Left ventricle myocardium inferior (tissue), 1 donor: ENCODE data around the gene PKHD1. TPM values are rescaled to one million over a fixed set of nuclear protein-coding genes. Genes with fewer than 3 reads are reported as not detected.

ENCODE experiments used
- DNase-seq: peaks from one replicate; pipeline ENCODE4 v3.0.0-alpha.2; 2020
- H3K27ac ChIP-seq: fragments of 200-600 bp; replicated peaks from 2 replicates; pipeline ENCODE4 v1.8.0; 2021
- H3K27me3 ChIP-seq: fragments of 200-600 bp; 2 replicates; pipeline ENCODE4 v1.8.0; 2021; ENCODE audit warnings: low read depth
- H3K36me3 ChIP-seq: fragments of 200-600 bp; 2 replicates; pipeline ENCODE4 v1.8.0; 2021
- H3K4me1 ChIP-seq: fragments of 200-600 bp; 2 replicates; pipeline ENCODE4 v1.8.0; 2021
- H3K4me3 ChIP-seq: fragments of 200-600 bp; 2 replicates; pipeline ENCODE4 v1.8.0; 2021; ENCODE audit warnings: mild to moderate bottlenecking, moderate library complexity
- H3K9me3 ChIP-seq: fragments of 200-600 bp; replicated peaks from 2 replicates; pipeline ENCODE4 v1.8.0; 2021
- CTCF ChIP-seq: fragments of 200-600 bp; IDR thresholded peaks from 2 replicates; pipeline ENCODE4 v1.8.0; 2021; ENCODE audit warnings: antibody characterized with exemption, mild to moderate bottlenecking, borderline replicate concordance
- intact Hi-C: fragments of 100-400 bp; cut with micrococcal nuclease; formaldehyde crosslinking; loops from one replicate; pipeline ENCODE4 v1.11.0; 2022
- total RNA-seq: library from RNA; stranded (reverse); fragmentation: NEBNext Ultra II Directional; extraction: Animal tissue kit (Norgen Biotek cat#: 25700); gene quantifications from one replicate; pipeline ENCODE4 v1.2.1, GENCODE V29; 2021
- donor health status: DM: no; HTN: yes; CAD: no; lungs with severe emphysema.

The PKHD1 gene
- total RNA-seq, 1 donor from 2014 or later, result not detected

- no peaks in the 10 kb centered on the region for H3K9me3 ChIP-seq
- H3K4me3 ChIP-seq, result no peak overlapping the region
- no peak for TF ChIP-seq CTCF
- no peaks in the 10 kb centered on the region for H3K4me1 ChIP-seq
- no peaks in the 10 kb centered on the region for H3K27me3 ChIP-seq
- H3K27ac ChIP-seq, result no peak overlapping the region
- intact Hi-C loops, result no loop called here
- no peak for DNase-seq
- H3K36me3 ChIP-seq, result no peaks in the 10 kb centered on the region
Observed at GRCh38 chr6:51824940-51825339, 262.5 kb downstream of the PKHD1 start.

- no peaks in the 10 kb centered on the region for H3K4me1 ChIP-seq
- H3K36me3 ChIP-seq, result no peaks in the 10 kb centered on the region
- H3K9me3 ChIP-seq, result no peaks in the 10 kb centered on the region
- no peak for DNase-seq
- no peak overlapping the region for H3K4me3 ChIP-seq
- TF ChIP-seq CTCF, result no peak
- no peak overlapping the region for H3K27ac ChIP-seq
- intact Hi-C loops, result no loop called here
- H3K27me3 ChIP-seq, result no peaks in the 10 kb centered on the region
Observed at GRCh38 chr6:51820555-51820954, 266.9 kb downstream of the PKHD1 start.

GRCh38 chr6:51818520-51819022 lies 268.8 kb downstream of the PKHD1 start:
- Histone ChIP-seq H3K36me3 (no peaks in the 10 kb centered on the region), H3K4me1 (no peaks in the 10 kb centered on the region), H3K9me3 (no peaks in the 10 kb centered on the region), H3K27me3 (no peaks in the 10 kb centered on the region), H3K4me3 (no peak overlapping the region), H3K27ac (no peak overlapping the region)
- intact Hi-C loops, result no loop called here
- no peak for TF ChIP-seq CTCF
- DNase-seq, result no peak

GRCh38 chr6:51817832-51818231 lies 269.6 kb downstream of the PKHD1 start:
- no peak for DNase-seq
- intact Hi-C loops, result no loop called here
- Histone ChIP-seq H3K27ac (no peak overlapping the region), H3K4me3 (no peak overlapping the region), H3K27me3 (no peaks in the 10 kb centered on the region), H3K4me1 (no peaks in the 10 kb centered on the region), H3K36me3 (no peaks in the 10 kb centered on the region), H3K9me3 (no peaks in the 10 kb centered on the region)
- TF ChIP-seq CTCF, result no peak

- intact Hi-C loops, result no loop called here
- Histone ChIP-seq H3K27ac (no peak overlapping the region), H3K4me3 (no peak overlapping the region), H3K4me1 (no peaks in the 10 kb centered on the region), H3K9me3 (peaks cover 16% of the 10 kb centered on the region), H3K36me3 (no peaks in the 10 kb centered on the region), H3K27me3 (no peaks in the 10 kb centered on the region)
- no peak for DNase-seq
- TF ChIP-seq CTCF, result no peak
Observed at GRCh38 chr6:51814418-51814817, 273.0 kb downstream of the PKHD1 start.

GRCh38 chr6:51813904-51814303 lies 273.5 kb downstream of the PKHD1 start:
- Histone ChIP-seq H3K4me3 (no peak overlapping the region), H3K27ac (no peak overlapping the region), H3K36me3 (no peaks in the 10 kb centered on the region), H3K27me3 (no peaks in the 10 kb centered on the region), H3K4me1 (no peaks in the 10 kb centered on the region), H3K9me3 (peaks cover 21% of the 10 kb centered on the region)
- no peak for TF ChIP-seq CTCF
- intact Hi-C loops, result no loop called here
- DNase-seq, result no peak
